Transverse colon (tissue), 4 donors: ENCODE data around the gene SPEN. TPM values are rescaled to one million over a fixed set of nuclear protein-coding genes. Genes with fewer than 3 reads are reported as not detected.

Experiments used
- DNase-seq: peaks from one replicate; pipeline ENCODE4 v3.0.0-alpha.2; 2019
- H3K27ac ChIP-seq, 4 donors: fragments of 200-600 bp; sonication (generic); 2 replicates each; pipeline ENCODE4 v1.5.1; 2016 to 2018; ENCODE audit warnings: inconsistent platforms in 4 of 4
- H3K27me3 ChIP-seq: fragments of 200-600 bp; sonication (generic); 2 replicates; pipeline ENCODE4 v1.5.1; 2017; ENCODE audit warnings: inconsistent platforms
- H3K36me3 ChIP-seq, 4 donors: fragments of 200-600 bp; sonication (generic); 2 replicates each; pipeline ENCODE4 v1.5.1; 2017 to 2019; ENCODE audit warnings: inconsistent platforms in 4 of 4
- H3K4me1 ChIP-seq, 4 donors: fragments of 200-600 bp; sonication (generic); 2 replicates each; pipeline ENCODE4 v1.5.1; 2017 to 2020; ENCODE audit warnings: inconsistent platforms in 4 of 4
- H3K4me3 ChIP-seq, 4 donors: fragments of 200-600 bp; sonication (generic); 1 replicate in 1 of 4; 2 replicates in 3 of 4; pipeline versions ENCODE4 v1.5.1 to v1.6.1; 2017 to 2019; ENCODE audit warnings: inconsistent platforms in 4 of 4
- H3K9me3 ChIP-seq, 2 donors: fragments of 200-600 bp; sonication (generic); 2 replicates each; pipeline ENCODE4 v1.5.1; 2017 to 2019; ENCODE audit warnings: inconsistent platforms in 2 of 2
- CTCF ChIP-seq, 5 experiments: fragments of 200-600 bp in 3 of 5; fragments of 450-650 bp in 2 of 5; sonication (generic) in 3 of 5; IDR thresholded peaks; 1 replicate in 2 of 5; 2 replicates in 3 of 5; pipeline ENCODE4 v1.5.1; 2016 to 2017; ENCODE audit warnings: antibody characterized with exemption in 5 of 5, inconsistent platforms in 3 of 5, mild to moderate bottlenecking in 2 of 5, moderate library complexity in 1 of 5
- EP300 ChIP-seq: sonication (generic); formaldehyde crosslinking; IDR thresholded peaks from one replicate; pipeline ENCODE4 v1.6.1; 2017; ENCODE audit warnings: antibody characterized with exemption, low read depth
- POLR2A ChIP-seq: fragments of 450-650 bp; IDR thresholded peaks from one replicate; pipeline ENCODE4 v1.6.1; 2016; ENCODE audit warnings: antibody characterized with exemption, mild to moderate bottlenecking, moderate library complexity
- POLR2AphosphoS5 ChIP-seq, 3 donors: sonication (generic); formaldehyde crosslinking; IDR thresholded peaks; one replicate each; pipeline ENCODE4 v1.6.1; 2016; ENCODE audit warnings: antibody characterized with exemption in 3 of 3
- WGBS, 2 donors: methylation state at CpG; one replicate each; pipeline ENCODE4 v1.1.5; 2018; ENCODE audit warnings: low coverage in 1 of 2; 5-methylcytosine and 5-hydroxymethylcytosine counted together
- in situ Hi-C, 4 donors: fragments of 200-750 bp; cut with MboI; loops; one replicate each; pipeline versions ENCODE4 v1.15.0 to v1.15.1; 2017; ENCODE audit warnings: low sequenced_read_pairs in 3 of 4, low pct_ligation_motif_present in 1 of 4, low pct_unique_long_range_greater_than_20kb in 1 of 4
- intact Hi-C: fragments of 100-400 bp; cut with DNase I; formaldehyde crosslinking; loops from one replicate; pipeline ENCODE4 v1.15.1; 2023; ENCODE audit warnings: low total_unique reads
- total RNA-seq, 4 donors: library from RNA; depleted of rRNA; stranded (reverse); fragments of >200 nt; gene quantifications; one replicate each; pipeline ENCODE4 v1.1.0, GENCODE V29; 2016

SPEN gene
- total RNA-seq, 4 donors from 2014 or later = 28.4 to 81.9 (median 42.6) TPM

GRCh38 chr1:15963968-15964648 is 116.6 kb downstream of the SPEN start:
- TF ChIP-seq POLR2AphosphoS5 (IDR thresholded peaks at IDR 0.05) = no peak
- no peak for TF ChIP-seq EP300
- TF ChIP-seq CTCF (IDR thresholded peaks at IDR 0.05) = no peak
- no peak for TF ChIP-seq POLR2A
- intact Hi-C loops = loop anchor here (10.0 kb wide), 1 partner anchor 149 kb away; no protein-coding TSS in a partner anchor
- no peak for DNase-seq
- H3K27ac ChIP-seq = peak overlapping the region in 3 of 4 donors; percentile 15 to 57 (median 23)
- no peaks in the 10 kb centered on the region for H3K36me3 ChIP-seq
- no peaks in the 10 kb centered on the region for H3K9me3 ChIP-seq
- in situ Hi-C loops = no loop called here
- peak overlapping the region in 1 of 4 donors; percentile 27 for H3K4me3 ChIP-seq
- WGBS, 2 donors = 47 to 52% methylated on average over 10 of the region's 10 CpGs
- peaks cover 16 to 49% (median 29%) of the 10 kb centered on the region in 4 donors for H3K4me1 ChIP-seq
- H3K27me3 ChIP-seq = no peaks in the 10 kb centered on the region

- Histone ChIP-seq H3K4me3 (no peak overlapping the region), H3K4me1 (peaks cover 16 to 47% (median 29%) of the 10 kb centered on the region in 4 donors), H3K9me3 (no peaks in the 10 kb centered on the region), H3K36me3 (no peaks in the 10 kb centered on the region), H3K27me3 (no peaks in the 10 kb centered on the region), H3K27ac (peak overlapping the region; percentile 24 to 61 (median 41))
- TF ChIP-seq CTCF (IDR thresholded peaks at IDR 0.05) (no peak), EP300 (no peak), POLR2A (no peak), POLR2AphosphoS5 (IDR thresholded peaks at IDR 0.05) (no peak)
- DNase-seq = no peak
- intact Hi-C loops = loop anchor here (10.0 kb wide), 1 partner anchor 150 kb away; no protein-coding TSS in a partner anchor
- WGBS, 2 donors = 56 to 67% methylated on average over 6 to 7 of the region's 7 CpGs
- in situ Hi-C loops = no loop called here
Measured at GRCh38 chr1:15965228-15965767, 117.8 kb downstream of the SPEN start.

GRCh38 chr1:15966081-15966955 is 118.8 kb downstream of the SPEN start:
- 56 to 65% methylated on average over 7 to 18 of the region's 18 CpGs for WGBS, 2 donors
- Histone ChIP-seq H3K4me3 (no peak overlapping the region), H3K27me3 (no peaks in the 10 kb centered on the region), H3K36me3 (no peaks in the 10 kb centered on the region), H3K9me3 (no peaks in the 10 kb centered on the region), H3K27ac (peak overlapping the region; percentile 9 to 61 (median 32)), H3K4me1 (peaks cover 16 to 47% (median 29%) of the 10 kb centered on the region in 4 donors)
- in situ Hi-C loops = no loop called here
- intact Hi-C loops = loop anchor here (10.0 kb wide), 1 partner anchor 152 kb away; no protein-coding TSS in a partner anchor
- no peak for TF ChIP-seq CTCF (IDR thresholded peaks at IDR 0.05)
- TF ChIP-seq EP300 = no peak
- no peak for TF ChIP-seq POLR2AphosphoS5 (IDR thresholded peaks at IDR 0.05)
- TF ChIP-seq POLR2A = no peak
- DNase-seq = peak; percentile 37

- Histone ChIP-seq H3K27ac (no peak overlapping the region), H3K36me3 (peaks cover 0 to 4% (median 0%) of the 10 kb centered on the region in 4 donors), H3K4me1 (peaks cover 16 to 47% (median 29%) of the 10 kb centered on the region in 4 donors), H3K9me3 (no peaks in the 10 kb centered on the region), H3K4me3 (no peak overlapping the region), H3K27me3 (no peaks in the 10 kb centered on the region)
- in situ Hi-C loops (no loop called here), intact Hi-C loops (loop anchor here (10.0 kb wide), 1 partner anchor 152 kb away; no protein-coding TSS in a partner anchor)
- 80 to 95% methylated on average over 1 to 6 of the region's 6 CpGs for WGBS, 2 donors
- TF ChIP-seq POLR2AphosphoS5 (IDR thresholded peaks at IDR 0.05) (no peak), EP300 (no peak), POLR2A (no peak), CTCF (IDR thresholded peaks at IDR 0.05) (no peak)
- DNase-seq = no peak
Measured at GRCh38 chr1:15966956-15967344, 119.4 kb downstream of the SPEN start.
